ENCODE results near the gene PSMD2.

Gene PSMD2

GRCh38 chr3:184272269-184272668 lies 26.8 kb upstream of the PSMD2 start:
- TF ChIP-seq CTCF (conservative IDR thresholded peaks at IDR 0.05), result no peak
- no peak for TF ChIP-seq ZFX (IDR thresholded peaks at IDR 0.05)

GRCh38 chr3:184275381-184275701 lies 23.7 kb upstream of the PSMD2 start:
- no peak for TF ChIP-seq ZFX (IDR thresholded peaks at IDR 0.05)
- TF ChIP-seq CTCF (conservative IDR thresholded peaks at IDR 0.05), result no peak
- no peak overlapping the region for H3K27ac ChIP-seq

More at GRCh38 chr3:184272269-184272668, 26.8 kb upstream of the PSMD2 start:
- H3K27ac ChIP-seq, result no peak overlapping the region

- no peak within 1 kb of the TSS for H3K27ac ChIP-seq
- TF ChIP-seq ZFX (IDR thresholded peaks at IDR 0.05), result no peak
- TF ChIP-seq CTCF (conservative IDR thresholded peaks at IDR 0.05), result no peak
These were observed 22.8 kb upstream of the PSMD2 start, which contains the start of gene ECE2 for GRCh38 chr3:184275961-184276910. Gene ECE2 (plus strand): TSS chr3:184276022. CDS start chr3:184276154, 132 bp downstream.

GRCh38 chr3:184277366-184277765 lies 21.7 kb upstream of the PSMD2 start:
- no peak overlapping the region for H3K27ac ChIP-seq
- TF ChIP-seq CTCF (conservative IDR thresholded peaks at IDR 0.05), result no peak
- no peak for TF ChIP-seq ZFX (IDR thresholded peaks at IDR 0.05)

- H3K27ac ChIP-seq, result no peak overlapping the region
- TF ChIP-seq ZFX (IDR thresholded peaks at IDR 0.05) (no peak), CTCF (conservative IDR thresholded peaks at IDR 0.05) (no peak)
These were observed 16.1 kb upstream of the PSMD2 start for GRCh38 chr3:184282941-184283340.

GRCh38 chr3:184283681-184284080 lies 15.4 kb upstream of the PSMD2 start:
- no peak for TF ChIP-seq ZFX (IDR thresholded peaks at IDR 0.05)
- no peak for TF ChIP-seq CTCF (conservative IDR thresholded peaks at IDR 0.05)
- no peak overlapping the region for H3K27ac ChIP-seq

- no peak overlapping the region for H3K27ac ChIP-seq
- TF ChIP-seq CTCF (conservative IDR thresholded peaks at IDR 0.05) (no peak; the same call in 1 of the 2 replicates), ZFX (IDR thresholded peaks at IDR 0.05) (no peak)
These were observed 14.3 kb upstream of the PSMD2 start for GRCh38 chr3:184284696-184285095.

Measured in C4-2B (cell line).